ENCODE data around the gene OCA2.

- TF ChIP-seq REST (IDR thresholded peaks at IDR 0.05; ENCODE audit: insufficient read depth in 1 of 2, low read depth in 2 of 2, low read length in 2 of 2) (no peak), POLR2AphosphoS5 (IDR thresholded peaks at IDR 0.05; ENCODE audit: low read depth, low read length) (no peak)
Observed at GRCh38 chr15:27865926-27866325, 233.2 kb downstream of the OCA2 start.

All from PFSK-1 (cell line).